Activated CD4-positive, alpha-beta T cell treated with anti-CD3 and anti-CD28 coated beads, Interleukin-2, amount 50 U/mL, for 24 hours (primary cell): ENCODE measurements around the gene CATSPERB.
"Not testable (repeated sequence)": the region's sequence is repeated elsewhere in the genome, so short reads cannot be mapped to it uniquely, and the experiment has no call there.

Experiments used
- DNase-seq, 2 donors: peaks; one replicate each; pipeline ENCODE4 v3.0.0-alpha.2; 2020; ENCODE audit warnings: low read depth in 1 of 2, low spot score in 1 of 2

Gene CATSPERB, protein sequence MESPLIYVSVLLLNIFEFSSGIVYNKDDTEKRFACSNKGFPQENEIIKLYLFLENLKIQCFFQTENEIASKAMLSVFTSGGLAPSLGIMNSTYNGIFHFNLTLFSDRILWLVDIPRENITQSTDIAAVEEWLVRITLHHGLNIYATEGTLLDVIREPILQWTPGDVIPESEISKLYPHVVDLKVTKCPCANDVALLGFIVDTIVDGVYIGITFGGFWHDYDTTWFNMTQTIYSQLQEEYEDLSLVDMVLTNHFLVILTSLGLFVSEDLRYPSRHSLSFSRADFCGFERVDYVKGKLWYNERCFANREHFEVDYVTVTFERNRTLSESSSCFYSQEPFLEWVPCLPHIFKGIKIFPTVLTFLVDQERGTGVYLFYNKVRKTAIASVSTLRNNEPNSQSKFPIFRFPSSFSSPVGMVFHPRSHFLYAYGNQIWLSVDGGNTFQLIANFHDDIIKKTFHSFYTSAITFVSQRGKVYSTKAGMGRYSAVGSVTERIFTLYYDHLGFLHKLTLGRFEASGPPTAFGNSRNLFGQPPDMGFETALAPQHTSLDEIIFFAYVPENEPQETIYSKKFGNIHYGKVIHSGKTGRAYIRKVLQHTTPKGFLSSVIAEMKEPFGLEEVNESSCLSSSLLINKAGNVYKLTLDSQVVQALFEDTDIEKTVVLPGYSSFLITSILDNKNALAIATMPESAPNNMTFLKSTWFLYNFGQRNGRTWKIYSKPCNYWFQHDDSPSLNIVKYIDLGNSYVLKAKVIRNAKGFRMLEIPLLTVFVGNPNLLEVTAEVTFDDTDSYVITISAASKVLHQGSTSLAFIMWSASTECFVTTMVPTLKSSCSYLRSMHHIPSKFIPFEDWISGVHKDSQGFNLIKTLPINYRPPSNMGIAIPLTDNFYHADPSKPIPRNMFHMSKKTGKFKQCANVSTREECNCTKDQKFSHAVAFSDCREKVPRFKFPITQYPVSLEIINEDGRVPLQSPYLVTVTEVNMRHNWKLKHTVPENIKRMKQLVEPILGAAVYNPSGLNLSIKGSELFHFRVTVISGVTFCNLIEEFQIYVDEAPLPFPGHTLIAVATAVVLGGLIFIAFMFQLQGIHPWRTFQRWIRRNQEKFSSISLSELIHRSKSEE

DNA sequence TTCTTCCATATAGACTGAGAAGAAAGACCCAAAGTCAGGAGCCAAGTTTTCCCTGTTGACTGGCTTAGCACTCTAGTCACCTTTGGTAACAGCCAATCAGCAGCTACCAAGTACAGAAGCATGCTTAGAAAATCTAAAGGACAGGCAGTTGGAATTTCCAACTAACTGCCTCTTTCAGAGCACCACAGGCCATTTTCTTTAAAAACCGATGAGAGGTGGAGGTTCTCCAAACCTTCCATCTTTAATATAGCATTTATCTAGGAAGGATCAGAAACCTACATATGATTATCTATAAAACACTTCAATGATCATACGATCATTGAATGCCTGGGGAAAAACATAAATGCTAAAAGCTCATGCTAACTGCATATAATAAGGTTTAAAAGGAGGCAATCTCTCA, at the start of gene CATSPERB:
TSS of gene CATSPERB (minus strand) at position 101 of the 400 bp plus-strand sequence. CDS start 2,607 bp downstream, outside the sequence.
- DNase-seq, result no peak

DNA sequence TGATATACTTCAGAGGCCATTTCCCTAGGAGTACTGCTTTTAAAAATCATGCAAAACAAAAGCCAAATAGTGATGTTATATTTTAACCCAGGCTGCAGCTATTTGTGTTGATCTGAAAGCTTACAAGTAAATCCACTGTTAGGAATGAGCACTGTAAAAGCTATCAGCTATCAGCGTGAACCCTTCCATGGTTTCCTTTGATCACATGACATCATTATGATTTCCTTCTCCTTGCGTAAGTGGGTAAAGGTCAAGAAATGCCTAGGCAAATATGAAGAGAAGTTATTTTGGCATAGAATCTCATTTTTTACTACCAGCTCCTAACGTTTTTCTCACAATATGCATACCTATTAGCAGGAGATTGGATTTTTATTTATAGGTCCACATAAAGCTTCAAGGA, 48.6 kb upstream of the CATSPERB start:
- no peak for DNase-seq

DNA sequence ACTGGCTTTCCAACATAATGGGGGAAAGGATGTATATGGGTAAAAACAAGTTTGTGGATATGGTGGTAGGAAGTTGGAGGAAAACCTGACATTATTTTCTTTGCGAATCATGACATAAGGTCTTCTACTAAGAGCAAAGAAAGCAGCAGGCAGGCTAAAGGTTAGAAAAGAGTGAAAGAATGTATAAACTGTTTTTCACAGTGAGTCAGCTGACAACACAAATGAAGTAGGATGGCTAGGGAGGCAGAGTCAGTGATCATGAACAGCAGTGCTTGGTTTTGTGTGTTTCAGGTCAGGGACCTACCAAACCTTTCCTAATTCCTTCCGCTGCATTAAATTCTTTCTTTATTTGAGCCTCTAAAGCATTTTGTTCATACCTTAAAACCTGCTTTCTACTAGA, 46.3 kb upstream of the CATSPERB start:
- DNase-seq, result no peak

DNA sequence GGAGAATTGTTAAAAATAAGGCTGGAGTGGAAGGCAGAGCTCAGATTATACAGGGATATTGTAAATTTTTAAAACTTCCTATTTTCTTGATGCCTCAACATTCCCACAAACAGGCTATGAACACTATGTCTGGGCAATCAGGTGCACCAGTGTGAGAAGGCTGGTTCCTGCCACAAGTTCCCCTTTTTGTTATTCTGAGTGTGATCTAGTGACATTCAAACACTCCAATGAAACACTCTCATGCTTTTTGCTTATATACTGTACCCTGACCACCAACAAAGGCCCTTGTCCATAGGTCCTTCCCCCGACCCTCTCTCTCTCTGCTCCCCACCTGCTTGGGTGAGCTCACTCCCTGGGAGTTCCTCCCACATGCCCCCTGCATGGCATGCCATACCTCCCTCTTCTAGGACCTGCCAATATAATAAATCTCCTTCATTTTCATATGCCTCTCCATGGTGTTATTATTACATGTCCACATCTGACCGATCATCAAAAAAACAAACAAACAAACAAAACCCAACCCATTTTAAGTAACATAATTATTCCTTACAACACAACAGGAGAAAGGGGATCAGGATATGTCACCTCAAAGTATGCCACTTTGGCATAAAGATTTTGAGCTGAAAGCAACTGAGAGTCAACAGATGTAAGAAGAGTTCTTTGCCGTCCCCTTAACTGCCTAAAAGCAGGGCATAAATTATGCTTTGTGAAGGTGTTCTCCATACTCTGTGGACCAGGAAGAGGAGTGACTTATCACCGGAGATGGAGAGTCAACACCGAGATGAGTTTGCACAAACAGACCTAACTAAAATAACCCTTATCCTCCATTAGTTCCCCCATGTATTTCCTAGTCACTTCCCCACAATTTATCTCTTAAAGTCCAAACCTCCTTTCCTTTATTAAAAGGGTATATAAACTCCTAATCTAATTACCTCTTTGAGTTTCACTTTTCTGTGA, 42.5 kb upstream of the CATSPERB start:
- DNase-seq, result no peak

DNA sequence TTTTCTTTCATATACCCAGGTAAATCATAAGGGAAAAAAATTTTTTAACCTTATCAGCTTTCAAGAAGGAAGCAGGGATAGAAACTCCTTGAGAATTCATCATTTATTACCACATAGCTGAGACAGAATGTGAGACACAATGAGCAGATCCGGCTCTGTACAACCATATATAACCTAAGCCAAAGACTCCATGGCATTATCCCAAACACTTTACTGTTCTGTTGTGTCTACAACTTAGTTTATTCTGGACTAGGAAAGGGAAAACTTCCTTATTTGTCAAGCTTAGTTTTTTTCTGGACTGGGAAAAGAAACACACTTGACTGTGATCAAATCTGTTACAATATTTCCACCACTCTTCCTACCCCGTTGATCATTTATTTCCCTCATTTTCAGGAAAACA, 38.3 kb upstream of the CATSPERB start:
- no peak for DNase-seq

DNA sequence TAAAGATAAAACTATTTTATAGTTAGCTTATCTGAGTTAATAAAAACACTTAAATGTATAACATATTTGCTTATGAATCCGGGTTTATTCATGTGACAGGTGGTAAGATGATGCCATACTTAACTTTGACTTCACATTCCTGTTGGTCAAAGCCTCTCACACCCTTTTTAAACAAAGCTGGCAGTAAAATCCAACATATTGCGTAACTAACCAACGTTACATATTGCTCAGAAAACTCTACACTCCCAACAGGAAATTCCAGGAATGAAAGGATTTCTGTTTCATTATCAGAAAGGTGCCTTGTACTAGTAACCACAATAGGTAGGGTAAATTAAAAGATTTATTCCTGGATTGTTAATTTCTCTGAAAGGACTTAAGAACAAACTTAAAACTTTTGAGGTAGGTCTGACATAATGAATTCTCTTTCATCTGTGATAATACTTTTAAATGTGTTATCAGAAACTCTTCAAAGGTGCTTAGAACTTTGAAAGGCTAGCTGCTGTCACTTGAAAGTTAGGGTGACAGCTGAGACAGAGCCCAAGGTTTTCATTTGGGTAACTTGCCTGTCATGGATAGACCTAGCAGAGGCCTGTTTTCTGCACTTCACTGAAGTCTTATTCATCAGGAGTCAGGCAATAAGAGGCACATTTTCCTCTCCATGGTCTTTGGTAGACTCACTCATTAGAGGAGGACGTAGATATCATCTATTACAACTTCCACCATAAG, 23.8 kb upstream of the CATSPERB start:
- DNase-seq, result no peak

DNA sequence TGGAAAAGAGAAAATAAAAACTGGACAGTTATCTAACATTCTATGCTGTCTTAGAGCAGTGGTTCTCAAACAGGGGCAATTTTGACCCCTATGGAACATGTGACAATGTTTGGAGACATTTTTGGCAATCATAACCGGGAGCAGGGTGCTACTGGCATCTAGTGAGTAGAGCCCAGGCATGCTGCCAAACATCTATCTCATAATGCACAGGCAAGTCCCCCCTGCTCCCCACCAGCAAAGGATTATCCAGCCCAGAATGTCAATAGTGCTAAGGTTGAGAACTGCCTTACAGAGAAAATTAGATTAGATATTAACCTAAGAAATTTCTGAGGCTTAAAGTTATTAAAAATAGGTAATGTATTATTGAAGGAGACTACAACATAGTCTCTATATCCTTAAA, 22.9 kb upstream of the CATSPERB start:
- DNase-seq, result no peak

DNA sequence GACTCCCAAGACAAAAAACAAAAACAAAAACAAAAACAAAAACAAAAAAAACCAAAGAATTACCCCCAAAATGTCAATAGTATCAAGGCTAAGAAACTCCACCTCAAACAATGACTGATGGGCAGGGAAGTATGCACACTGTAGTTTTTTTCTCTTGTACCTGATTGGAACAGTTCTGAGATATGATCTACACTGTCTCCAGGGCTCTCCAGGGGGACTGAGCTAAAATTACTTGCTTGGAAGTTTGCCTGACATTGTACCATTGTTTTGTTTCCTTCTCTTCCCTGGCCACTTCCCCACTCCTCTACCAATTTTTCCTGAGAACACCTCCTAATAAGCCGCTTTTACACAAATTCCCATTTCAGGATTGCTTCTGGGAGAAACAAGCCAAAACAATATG, 22.3 kb upstream of the CATSPERB start:
- DNase-seq, result no peak

DNA sequence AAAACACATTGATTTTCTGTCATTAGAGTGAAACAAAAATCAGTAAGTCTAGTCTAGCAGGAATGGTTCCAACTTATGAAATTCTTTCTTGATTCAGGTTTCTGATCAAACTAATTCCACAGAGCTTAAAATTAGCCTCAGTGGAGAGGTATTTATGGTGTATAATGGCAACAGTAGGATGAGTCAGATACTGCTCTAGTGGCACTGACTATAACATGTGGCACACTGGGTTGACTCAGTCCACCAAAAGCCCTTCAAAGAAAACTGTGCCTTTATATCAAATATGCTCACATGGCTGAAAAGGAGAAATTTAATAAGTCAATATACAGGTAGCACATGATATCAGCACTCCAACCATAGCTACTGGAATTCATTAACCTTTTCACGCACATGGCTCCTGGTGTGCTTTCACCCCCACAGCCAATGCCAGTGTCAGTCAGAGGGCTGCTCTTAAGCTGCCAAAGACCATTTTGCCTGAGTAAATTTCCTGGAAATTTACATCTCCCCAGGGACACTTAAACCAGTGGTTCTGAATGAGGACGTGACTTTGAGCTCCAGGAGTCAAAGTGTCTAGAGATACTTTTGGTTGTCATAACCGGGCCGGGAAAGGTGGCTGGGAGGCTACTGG, 21.7 kb upstream of the CATSPERB start:
- no peak for DNase-seq

DNA sequence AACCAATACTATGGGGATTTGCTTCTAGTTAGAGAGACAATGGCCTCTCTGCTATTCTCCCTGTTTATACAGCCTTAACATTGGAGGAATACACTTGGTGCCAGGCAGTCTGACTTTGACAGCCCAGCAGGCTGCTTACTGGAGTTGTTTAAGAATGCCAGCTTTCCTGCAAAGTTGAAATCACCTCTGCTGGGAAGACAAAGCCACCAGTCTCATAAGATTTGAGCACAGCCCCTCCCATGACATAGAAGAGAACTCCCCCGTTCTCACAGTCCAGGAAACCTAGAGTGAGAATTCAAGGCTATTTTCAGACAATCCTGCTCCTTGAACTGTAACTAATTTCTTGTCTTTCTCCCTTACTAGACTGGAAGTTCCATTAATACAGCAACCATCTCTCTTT, 21.1 kb upstream of the CATSPERB start:
- DNase-seq, result no peak

DNA sequence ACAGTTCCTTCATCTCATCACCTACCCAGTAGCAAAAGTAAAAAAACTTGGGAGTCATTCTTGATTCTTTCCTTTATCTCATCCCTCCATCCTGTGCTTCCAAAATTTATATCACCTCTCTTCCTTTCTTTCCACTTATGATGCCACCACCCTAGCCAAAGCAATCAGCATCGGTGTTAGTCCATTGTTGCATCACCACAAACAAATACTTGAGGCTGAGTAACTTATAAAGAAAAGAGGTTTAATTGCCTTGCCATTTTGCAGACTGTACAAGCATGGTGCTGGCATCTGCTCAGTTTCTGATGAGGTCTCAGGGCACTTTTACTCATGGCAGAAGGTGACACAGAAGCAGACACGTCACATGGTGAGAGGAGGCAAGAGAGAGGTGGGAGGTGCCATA, 19.8 kb upstream of the CATSPERB start:
- no peak for DNase-seq

DNA sequence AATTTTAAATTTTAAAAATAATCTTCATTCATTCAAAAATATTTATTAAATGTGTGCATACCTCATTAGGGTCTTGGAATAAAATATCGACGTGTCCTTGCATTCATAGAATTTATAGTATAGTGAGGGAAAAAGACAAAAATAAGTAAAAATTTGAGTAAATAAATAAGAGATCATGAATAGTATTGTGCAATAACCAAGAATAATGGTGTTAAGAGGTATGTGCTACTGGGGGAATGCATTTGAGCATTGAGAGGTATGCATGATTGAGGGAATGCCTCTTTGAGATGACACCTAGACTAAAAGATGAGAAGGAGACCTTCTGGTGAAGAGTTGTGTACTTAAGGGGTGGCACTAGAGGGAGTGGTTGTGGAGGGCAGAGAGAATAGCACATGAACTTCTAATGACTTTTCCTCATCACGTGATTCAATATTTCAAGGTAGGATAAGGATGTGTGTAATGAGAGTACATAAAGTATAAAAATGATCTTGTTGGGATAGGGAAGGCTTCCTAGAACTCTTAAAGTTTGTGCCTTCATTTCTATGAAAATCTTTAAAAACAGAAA, 18.8 kb upstream of the CATSPERB start:
- no peak for DNase-seq

DNA sequence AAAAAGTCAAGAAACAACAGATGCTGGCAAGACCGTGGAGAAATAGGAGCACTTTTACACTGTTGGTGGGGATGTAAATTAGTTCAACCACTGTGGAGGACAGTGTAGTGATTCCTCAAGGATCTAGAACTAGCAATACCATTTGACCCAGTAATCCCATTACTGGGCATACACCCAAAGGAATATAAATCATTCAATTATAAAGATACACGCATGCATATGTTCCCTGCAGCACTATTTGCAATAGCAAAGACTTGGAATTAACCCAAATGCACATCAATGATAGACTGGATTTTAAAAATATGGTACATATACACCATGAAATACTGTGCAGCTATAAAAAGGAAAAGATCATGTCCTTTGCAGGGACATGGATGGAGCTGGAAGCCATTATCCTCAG, 18.0 kb upstream of the CATSPERB start:
- DNase-seq, result no peak

DNA sequence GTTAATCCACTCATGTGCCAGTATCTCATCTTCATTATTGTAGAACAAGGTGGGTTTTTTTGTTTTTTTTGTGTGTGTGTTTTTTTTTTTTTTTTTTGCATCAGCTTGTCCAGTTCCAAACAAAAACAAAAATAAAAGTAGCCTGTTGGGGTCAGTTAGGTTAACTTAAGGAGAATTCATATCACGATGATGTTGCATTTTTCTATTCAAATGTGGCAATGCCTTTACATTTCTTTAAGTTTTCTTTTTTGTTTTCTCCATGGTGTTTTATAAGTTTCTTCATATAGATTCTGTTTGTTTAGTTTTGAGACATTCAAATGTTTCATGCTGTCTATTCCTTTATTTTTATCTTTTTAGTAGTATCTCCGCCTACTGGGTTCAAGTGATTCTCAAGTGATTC, 16.2 kb upstream of the CATSPERB start:
- no peak for DNase-seq

DNA sequence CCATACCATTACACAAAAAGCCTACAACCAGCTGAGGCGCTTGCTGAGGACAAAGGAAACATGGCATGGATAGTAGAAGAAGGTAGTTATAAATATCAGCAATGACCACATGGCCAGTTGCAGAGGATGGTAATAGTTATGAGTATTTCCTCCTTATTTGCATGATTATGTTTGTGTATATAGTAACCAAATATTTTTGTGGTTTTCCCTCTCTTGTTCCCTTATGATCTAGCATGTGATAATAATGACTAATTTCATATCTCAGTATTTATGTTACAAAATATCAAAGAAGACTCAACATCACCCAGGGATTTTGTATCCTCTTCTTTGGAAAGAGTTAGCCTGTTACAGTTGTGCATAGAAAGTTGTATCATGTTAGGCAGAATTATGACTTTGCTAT, 13.5 kb upstream of the CATSPERB start:
- DNase-seq, result no peak

DNA sequence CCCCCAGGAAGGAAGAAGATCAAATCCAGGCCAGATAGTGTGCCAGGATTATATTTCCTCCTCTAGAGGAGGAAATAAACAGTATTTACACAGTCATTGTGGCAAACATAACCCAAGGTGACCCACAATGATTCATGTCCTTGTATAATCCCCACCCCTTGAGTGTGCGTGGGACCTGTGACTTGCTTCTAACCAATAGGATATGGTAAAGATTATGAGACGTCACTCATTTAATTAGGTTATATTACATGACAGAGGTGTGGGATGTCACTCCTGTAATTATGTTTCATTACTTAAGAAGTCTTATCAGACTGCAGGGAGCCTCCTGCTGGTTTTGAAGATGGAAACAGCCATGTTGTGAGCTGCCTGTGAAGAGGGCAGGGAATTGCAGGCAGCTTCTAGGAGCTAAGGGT, 12.2 kb upstream of the CATSPERB start:
- DNase-seq, result no peak

DNA sequence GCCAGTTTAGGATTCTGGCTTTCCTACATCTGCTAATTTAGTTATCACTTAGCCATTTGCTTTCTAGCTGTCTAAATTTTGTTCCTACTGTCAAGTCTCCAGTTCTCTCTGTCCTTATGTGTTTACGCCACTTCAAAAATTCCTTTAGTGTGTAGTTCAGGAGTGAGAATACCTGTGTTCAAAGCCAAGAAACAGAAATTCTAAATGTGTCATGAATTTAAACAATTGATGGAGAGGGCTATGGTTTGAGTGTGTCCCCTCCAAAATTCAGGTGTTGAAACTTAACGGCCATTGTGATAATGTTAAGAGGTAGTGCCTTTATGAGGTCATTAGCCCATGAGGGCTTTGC, 11.4 kb upstream of the CATSPERB start:
- no peak for DNase-seq

DNA sequence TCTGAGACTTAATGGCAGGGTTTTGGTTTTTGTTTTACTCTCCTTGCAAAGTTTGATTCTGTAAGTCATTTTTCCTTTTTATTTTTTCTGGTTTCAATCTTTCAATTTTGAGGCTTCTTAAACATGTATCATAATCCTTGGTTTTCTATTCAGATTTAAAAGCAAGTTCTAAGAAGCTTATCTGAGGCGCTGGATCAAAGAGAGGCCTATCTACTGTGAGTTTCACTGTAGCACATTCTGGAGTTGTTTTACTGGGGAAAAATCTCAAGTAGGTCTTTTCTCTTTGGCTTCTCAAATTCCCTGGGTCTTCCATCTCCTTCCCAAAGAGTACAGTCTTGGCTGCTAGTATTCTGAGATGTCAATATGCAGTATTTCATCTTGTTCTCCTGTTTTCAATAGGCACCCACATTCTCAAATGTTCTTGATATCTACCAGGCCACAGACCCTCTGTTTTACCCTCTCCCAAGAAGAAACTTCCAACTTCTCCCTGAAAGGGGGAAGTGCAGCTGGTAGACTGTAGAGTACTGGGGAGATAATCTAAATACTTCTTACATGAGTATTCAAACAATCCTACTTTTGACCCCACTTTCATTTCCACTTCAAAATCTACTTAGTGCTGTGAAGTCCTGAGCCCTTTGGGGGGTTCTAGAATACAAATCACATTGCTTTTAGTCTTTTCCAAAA, 10.9 kb upstream of the CATSPERB start:
- no peak for DNase-seq

DNA sequence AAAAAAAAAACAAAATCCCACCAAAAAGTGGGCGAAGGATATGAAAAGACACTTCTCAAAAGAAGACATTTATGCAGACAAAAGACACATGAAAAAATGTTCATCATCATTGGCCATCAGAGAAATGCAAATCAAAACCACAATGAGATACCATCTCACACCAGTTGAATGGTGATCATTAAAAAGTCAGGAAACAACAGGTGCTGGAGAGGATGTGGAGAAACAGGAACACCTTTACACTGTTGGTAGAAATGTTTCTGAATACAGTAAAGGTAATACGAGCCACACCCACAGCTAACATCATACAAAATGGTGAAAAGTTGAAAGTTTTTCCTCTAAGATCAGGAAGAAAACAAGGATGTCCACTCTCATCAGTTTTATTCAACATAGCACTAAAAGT, 8.0 kb upstream of the CATSPERB start:
- DNase-seq, result not testable (repeated sequence)
